Activated CD4-positive, alpha-beta T cell treated with anti-CD3 and anti-CD28 coated beads for 24 hours (primary cell): Measurements from ENCODE around the gene CRYBA2.

Experiments
- DNase-seq, 2 donors: peaks; one replicate each; pipeline ENCODE4 v3.0.0-alpha.2; 2020; ENCODE audit warnings: low read depth in 2 of 2

The CRYBA2 gene

DNA sequence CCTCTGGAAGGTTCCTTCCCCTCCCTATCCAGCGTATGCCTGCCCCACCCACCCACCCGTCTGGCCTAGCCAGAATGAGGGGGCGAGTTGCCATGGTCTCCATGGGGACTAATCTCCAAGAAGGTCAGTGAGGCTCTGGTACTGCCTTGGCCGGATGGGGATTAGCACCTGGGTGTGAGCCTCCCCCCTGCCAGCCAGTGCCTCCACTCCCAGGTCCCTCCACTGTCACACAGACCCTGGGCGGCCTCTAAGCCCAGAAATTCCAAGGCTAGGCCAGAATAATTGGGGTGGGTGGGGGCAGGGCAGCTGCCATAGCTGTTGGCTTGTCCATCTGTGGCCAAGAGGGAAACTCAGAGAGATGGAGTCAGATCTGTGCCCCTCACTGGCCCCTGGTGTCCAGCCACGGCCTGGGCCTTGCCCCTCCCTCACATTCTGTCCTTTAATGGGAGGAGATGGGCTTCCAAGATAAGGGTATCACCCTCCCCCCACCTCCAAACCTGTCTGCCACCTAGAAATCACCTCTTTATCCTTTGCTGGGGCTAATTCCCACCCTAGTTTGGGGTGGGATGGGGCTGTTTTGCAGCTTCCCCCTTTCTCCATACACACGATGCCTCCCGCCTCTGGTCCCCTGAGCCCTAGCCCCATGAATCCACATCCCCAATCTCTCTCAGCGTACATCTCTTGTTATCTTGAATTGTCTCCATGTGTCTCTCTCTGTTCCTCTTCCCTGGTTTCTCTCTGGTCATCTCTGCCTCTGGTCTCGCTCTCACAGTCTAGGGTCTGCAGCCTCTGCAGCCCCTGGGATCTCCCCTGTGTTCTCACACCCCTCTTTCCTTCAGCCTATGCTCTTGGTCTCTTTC lies 6.0 kb upstream of the CRYBA2 start:
- DNase-seq: no peak

- DNase-seq: no peak
Measured at GRCh38 chr2:218998414-218999002, 5.3 kb upstream of the CRYBA2 start.

DNA sequence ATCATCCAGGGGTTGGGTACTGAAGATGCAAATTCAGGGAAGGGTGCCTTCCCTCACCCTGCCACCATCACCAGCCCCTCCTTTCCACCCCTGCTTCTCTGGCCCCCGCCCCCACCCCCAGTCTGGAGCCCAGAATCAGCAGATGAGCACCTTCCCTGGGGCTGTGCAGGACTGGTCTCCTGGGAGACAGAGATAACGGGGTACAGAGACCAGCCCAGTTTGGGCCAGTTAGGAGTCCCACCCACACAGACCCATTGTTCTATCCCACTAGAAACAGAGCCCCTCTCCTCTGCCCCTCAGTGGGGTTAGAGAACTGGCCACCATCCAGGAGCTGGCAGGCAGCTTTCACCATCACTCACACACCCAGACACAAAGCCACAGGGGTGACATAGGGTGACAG lies 4.5 kb upstream of the CRYBA2 start:
- no peak for DNase-seq

DNA sequence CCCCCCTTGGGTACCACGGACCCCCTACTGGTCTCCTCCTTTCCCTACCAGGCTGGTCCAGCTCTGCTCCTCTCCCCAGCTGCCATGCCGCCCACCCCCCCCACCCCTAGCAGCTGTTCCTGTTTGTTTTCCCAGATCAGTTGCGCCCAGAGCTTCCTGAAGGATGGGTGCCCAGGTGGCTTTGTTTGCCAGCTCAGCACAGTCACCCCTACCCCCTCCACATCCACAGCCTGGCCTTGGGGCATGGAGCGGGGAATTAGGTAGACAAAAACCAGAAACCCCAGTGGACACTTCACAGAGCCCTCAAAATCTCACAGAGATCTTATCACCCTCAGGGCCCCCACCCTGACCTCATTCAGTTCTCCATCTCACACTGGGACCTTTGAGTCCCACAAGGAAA lies 3.7 kb upstream of the CRYBA2 start:
- no peak for DNase-seq

DNA sequence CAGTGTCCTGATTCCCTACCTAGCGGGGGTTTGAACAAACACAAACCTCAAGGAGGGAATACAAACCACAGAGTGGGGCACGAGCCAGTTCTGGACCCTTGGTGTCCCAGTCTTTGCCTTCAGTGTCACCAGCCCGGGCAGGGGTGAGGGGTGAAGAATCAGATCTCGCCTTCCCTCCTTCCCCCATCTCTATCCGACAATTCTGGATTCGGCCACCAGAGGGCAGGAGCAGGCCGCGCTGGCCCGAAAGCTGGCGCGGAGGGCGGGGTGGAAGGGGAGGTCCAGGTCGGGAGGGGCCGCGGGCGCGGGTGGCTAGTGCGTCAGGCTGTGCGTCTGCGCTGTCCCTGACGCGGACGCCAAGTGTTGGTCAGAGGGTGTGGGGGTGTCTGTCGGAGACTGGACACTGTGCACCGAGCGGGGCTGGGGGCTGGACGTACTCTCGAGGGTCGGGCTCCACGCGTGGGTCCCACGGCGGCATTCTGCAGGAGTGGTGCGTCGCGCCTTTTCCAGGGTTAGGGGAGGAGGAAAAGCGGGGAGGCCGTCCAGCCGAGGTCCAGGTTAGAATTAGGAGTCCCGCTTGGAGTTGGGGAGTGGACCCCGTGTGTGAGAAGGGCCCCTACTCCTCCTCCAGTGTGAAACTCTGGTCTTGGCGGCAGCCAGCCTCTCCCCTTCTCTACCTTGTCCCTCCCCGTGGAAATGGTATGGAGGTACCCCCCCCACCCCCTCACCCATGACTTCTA lies 2.9 kb upstream of the CRYBA2 start:
- DNase-seq: peak; percentile 73 to 82

DNA sequence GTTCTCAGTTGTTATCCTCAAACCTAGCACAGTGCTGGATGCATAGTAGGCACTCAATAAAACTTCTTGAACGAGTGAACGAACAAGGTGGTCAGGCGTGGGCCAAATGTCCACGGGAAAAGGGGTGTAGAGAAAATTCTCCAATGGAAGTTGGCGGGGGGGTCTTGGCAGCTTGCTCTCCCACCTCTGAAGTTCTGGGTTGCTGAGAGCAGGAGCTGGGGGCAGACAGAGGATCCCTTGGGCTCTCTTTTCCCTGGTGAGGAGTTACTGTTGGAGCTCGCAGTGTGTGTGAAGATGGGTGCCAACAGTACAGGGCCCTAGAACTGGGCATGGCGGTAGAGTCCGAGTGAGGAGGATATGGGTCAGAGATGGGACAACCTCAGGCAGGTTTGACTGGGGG lies 2.3 kb upstream of the CRYBA2 start:
- DNase-seq: no peak

DNA sequence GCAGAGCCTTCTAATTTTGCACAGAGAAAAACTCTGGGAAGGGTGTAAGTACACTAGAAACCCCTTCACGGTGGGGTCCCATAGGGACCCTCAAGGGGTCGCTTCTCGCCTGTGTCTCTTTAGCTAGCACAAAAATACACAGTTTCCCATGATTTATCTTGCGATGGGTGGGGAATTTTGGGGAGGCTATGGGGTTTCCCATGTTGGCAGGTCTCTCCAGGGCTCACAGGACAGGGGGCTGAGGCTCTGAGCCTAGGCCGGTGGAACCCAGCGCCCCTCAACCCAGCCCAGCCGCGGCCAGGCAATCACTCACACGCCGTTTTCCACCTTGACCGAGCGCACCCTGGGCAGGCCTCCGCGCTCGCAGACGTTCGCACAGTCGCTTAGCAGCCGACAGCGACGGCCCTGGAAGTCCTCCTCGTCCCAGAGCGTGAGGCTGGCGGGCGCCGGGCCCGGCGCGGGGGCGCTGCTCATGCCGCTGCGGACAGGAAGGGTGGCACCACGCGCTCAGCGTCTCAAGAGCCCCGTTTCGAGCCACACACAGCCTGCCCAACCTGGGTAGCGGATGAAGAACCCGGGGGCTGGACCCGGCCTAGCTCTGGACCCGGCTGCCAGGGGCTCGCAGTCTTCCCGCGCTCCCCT lies 398 bp downstream of the CRYBA2 start:
- DNase-seq: no peak

- DNase-seq: no peak
Measured at GRCh38 chr2:218992196-218992595, 1.0 kb downstream of the CRYBA2 start.

- DNase-seq: no peak
Measured at GRCh38 chr2:218991674-218992168, 1.5 kb downstream of the CRYBA2 start.

DNA sequence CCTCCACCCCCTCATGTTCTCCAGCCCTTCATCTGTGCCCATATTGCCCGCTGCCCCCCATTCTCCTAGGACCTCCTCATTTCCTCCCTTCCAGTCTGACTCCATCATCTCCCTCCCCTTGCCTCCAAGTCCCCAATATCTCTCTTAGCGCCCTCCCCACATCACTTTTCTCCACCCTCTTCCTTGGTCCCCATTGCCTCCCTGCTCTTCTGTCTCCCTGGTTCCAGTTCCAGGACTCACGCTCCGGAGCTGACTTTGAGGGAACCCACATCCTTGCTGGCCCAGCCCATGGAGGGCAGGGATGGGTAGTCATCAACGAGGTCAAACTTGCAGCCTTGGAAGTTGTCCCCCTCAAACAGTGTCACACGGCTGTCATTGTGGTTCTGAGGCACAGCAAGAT lies 2.6 kb downstream of the CRYBA2 start:
- DNase-seq: no peak

GRCh38 chr2:218990052-218990451 lies 3.2 kb downstream of the CRYBA2 start:
- DNase-seq: no peak

- no peak for DNase-seq
Measured at GRCh38 chr2:218988650-218989049, 4.6 kb downstream of the CRYBA2 start.

DNA sequence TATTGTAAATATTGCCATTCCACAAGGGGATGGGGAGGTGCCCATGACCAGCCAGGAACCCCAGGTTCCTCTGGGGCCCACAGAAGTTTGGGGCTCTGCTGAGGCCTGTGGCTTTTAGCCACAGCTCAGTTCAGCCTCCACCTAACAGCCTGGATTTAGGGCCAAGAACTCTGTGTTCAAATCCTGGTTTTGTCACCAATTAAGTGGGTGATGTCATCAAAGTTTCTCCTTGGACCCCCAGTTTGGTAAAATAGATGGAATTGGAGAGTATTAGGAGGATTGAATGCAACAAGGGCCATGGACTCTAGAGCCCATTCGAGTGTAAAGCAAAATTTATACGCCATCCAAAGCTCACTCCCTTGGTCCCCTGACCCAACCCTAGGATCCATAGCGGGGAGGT lies 5.1 kb downstream of the CRYBA2 start:
- DNase-seq: no peak

- no peak for DNase-seq
Measured at GRCh38 chr2:218986148-218986761, 7.0 kb downstream of the CRYBA2 start.

GRCh38 chr2:218985325-218986091 lies 7.7 kb downstream of the CRYBA2 start:
- DNase-seq: no peak

- no peak for DNase-seq
Measured at GRCh38 chr2:218985021-218985324, 8.2 kb downstream of the CRYBA2 start, which contains the start of gene FEV. TSS of gene FEV (minus strand) at chr2:218985184. CDS start at chr2:218985075, 109 bp downstream.

- DNase-seq: no peak
Measured at GRCh38 chr2:218984239-218985020, 8.8 kb downstream of the CRYBA2 start.

- no peak for DNase-seq
Measured at GRCh38 chr2:218983934-218984238, 9.3 kb downstream of the CRYBA2 start.

GRCh38 chr2:218983263-218983933 lies 9.8 kb downstream of the CRYBA2 start:
- no peak for DNase-seq
